Stomach smooth muscle (tissue), 2 donors: ENCODE data around the gene FAF1.
"Not testable (repeated sequence)": the region's sequence is repeated elsewhere in the genome, so short reads cannot be mapped to it uniquely, and the experiment has no call there.

ENCODE experiments used
- H3K27ac ChIP-seq: one replicate; pipeline ENCODE4 v1.7.0; 2013; ENCODE audit warnings: mild to moderate bottlenecking, low read length, inconsistent platforms
- H3K27me3 ChIP-seq, 2 donors: one replicate each; pipeline ENCODE4 v1.7.0; 2013; ENCODE audit warnings: low read length in 2 of 2; ENCODE audit not compliant: insufficient read depth in 2 of 2, control insufficient read depth in 1 of 2
- H3K36me3 ChIP-seq, 2 donors: one replicate each; pipeline ENCODE4 v1.7.0; 2013; ENCODE audit warnings: low read length in 2 of 2; ENCODE audit not compliant: control insufficient read depth in 2 of 2, insufficient read depth in 2 of 2
- H3K4me1 ChIP-seq: one replicate; pipeline ENCODE4 v1.7.0; 2013; ENCODE audit warnings: low read length; ENCODE audit not compliant: control insufficient read depth, insufficient read depth
- H3K4me3 ChIP-seq, 2 donors: one replicate each; pipeline ENCODE4 v1.7.0; 2013; ENCODE audit warnings: low read length in 2 of 2
- H3K9ac ChIP-seq, 2 donors: one replicate each; pipeline ENCODE4 v1.7.0; 2013; ENCODE audit warnings: low read length in 2 of 2, mild to moderate bottlenecking in 1 of 2
- H3K9me3 ChIP-seq, 2 donors: one replicate each; pipeline ENCODE4 v1.7.0; 2013; ENCODE audit warnings: low read length in 2 of 2; ENCODE audit not compliant: control insufficient read depth in 2 of 2
- donor health status: healthy.
- donor health status: Pancreatic carcinoma.

FAF1 gene

GRCh38 chr1:50877641-50878040 lies 82.4 kb downstream of the FAF1 start:
- no peaks in the 10 kb centered on the region for H3K36me3 ChIP-seq
- H3K4me3 ChIP-seq, result no peak overlapping the region
- no peaks in the 10 kb centered on the region for H3K9me3 ChIP-seq
- no peak overlapping the region for H3K9ac ChIP-seq
- no peaks in the 10 kb centered on the region for H3K27me3 ChIP-seq
- no peak overlapping the region for H3K27ac ChIP-seq
- no peaks in the 10 kb centered on the region for H3K4me1 ChIP-seq

- H3K4me3 ChIP-seq, result no peak overlapping the region
- H3K9me3 ChIP-seq, result no peaks in the 10 kb centered on the region
- H3K4me1 ChIP-seq, result no peaks in the 10 kb centered on the region
- no peaks in the 10 kb centered on the region for H3K36me3 ChIP-seq
- no peaks in the 10 kb centered on the region for H3K27me3 ChIP-seq
- H3K27ac ChIP-seq, result no peak overlapping the region
- H3K9ac ChIP-seq, result no peak overlapping the region
Observed at GRCh38 chr1:50873458-50874187, 86.4 kb downstream of the FAF1 start.

GRCh38 chr1:50864845-50865244 lies 95.2 kb downstream of the FAF1 start:
- not testable (repeated sequence) for H3K4me3 ChIP-seq, H3K27me3 ChIP-seq, H3K27ac ChIP-seq, H3K4me1 ChIP-seq, H3K36me3 ChIP-seq, H3K9me3 ChIP-seq, H3K9ac ChIP-seq

GRCh38 chr1:50861772-50862171 lies 98.3 kb downstream of the FAF1 start:
- no peak overlapping the region for H3K27ac ChIP-seq
- H3K4me3 ChIP-seq, result no peak overlapping the region
- no peaks in the 10 kb centered on the region for H3K36me3 ChIP-seq
- H3K9me3 ChIP-seq, result no peaks in the 10 kb centered on the region
- H3K27me3 ChIP-seq, result no peaks in the 10 kb centered on the region
- H3K4me1 ChIP-seq, result no peaks in the 10 kb centered on the region
- no peak overlapping the region for H3K9ac ChIP-seq

- Histone ChIP-seq H3K4me1 (no peaks in the 10 kb centered on the region), H3K4me3 (no peak overlapping the region), H3K36me3 (no peaks in the 10 kb centered on the region), H3K9me3 (no peaks in the 10 kb centered on the region), H3K27ac (no peak overlapping the region), H3K27me3 (no peaks in the 10 kb centered on the region), H3K9ac (no peak overlapping the region)
Observed at GRCh38 chr1:50860702-50861101, 99.4 kb downstream of the FAF1 start.

GRCh38 chr1:50860256-50860655 lies 99.8 kb downstream of the FAF1 start:
- no peaks in the 10 kb centered on the region for H3K36me3 ChIP-seq
- no peaks in the 10 kb centered on the region for H3K4me1 ChIP-seq
- no peak overlapping the region for H3K4me3 ChIP-seq
- no peaks in the 10 kb centered on the region for H3K27me3 ChIP-seq
- no peak overlapping the region for H3K9ac ChIP-seq
- no peak overlapping the region for H3K27ac ChIP-seq
- H3K9me3 ChIP-seq, result no peaks in the 10 kb centered on the region

GRCh38 chr1:50859657-50860056 lies 100.4 kb downstream of the FAF1 start:
- no peaks in the 10 kb centered on the region for H3K27me3 ChIP-seq
- H3K4me1 ChIP-seq, result no peaks in the 10 kb centered on the region
- H3K9me3 ChIP-seq, result no peaks in the 10 kb centered on the region
- H3K9ac ChIP-seq, result no peak overlapping the region
- H3K36me3 ChIP-seq, result no peaks in the 10 kb centered on the region
- H3K27ac ChIP-seq, result no peak overlapping the region
- no peak overlapping the region for H3K4me3 ChIP-seq

GRCh38 chr1:50858761-50859160 lies 101.3 kb downstream of the FAF1 start:
- no peaks in the 10 kb centered on the region for H3K4me1 ChIP-seq
- H3K27me3 ChIP-seq, result no peaks in the 10 kb centered on the region
- no peak overlapping the region for H3K9ac ChIP-seq
- no peaks in the 10 kb centered on the region for H3K9me3 ChIP-seq
- H3K4me3 ChIP-seq, result no peak overlapping the region
- no peaks in the 10 kb centered on the region for H3K36me3 ChIP-seq
- H3K27ac ChIP-seq, result no peak overlapping the region

- Histone ChIP-seq H3K9ac (no peak overlapping the region), H3K36me3 (no peaks in the 10 kb centered on the region), H3K4me3 (no peak overlapping the region), H3K4me1 (no peaks in the 10 kb centered on the region), H3K27ac (no peak overlapping the region), H3K9me3 (no peaks in the 10 kb centered on the region), H3K27me3 (no peaks in the 10 kb centered on the region)
Observed at GRCh38 chr1:50857702-50858101, 102.4 kb downstream of the FAF1 start.

- H3K9ac ChIP-seq, result no peak overlapping the region
- H3K9me3 ChIP-seq, result no peaks in the 10 kb centered on the region
- no peaks in the 10 kb centered on the region for H3K27me3 ChIP-seq
- H3K36me3 ChIP-seq, result no peaks in the 10 kb centered on the region
- no peak overlapping the region for H3K4me3 ChIP-seq
- H3K27ac ChIP-seq, result no peak overlapping the region
- H3K4me1 ChIP-seq, result no peaks in the 10 kb centered on the region
Observed at GRCh38 chr1:50853325-50853724, 106.7 kb downstream of the FAF1 start.

- Histone ChIP-seq H3K9me3 (no peaks in the 10 kb centered on the region), H3K4me1 (no peaks in the 10 kb centered on the region), H3K4me3 (no peak overlapping the region), H3K9ac (no peak overlapping the region), H3K27ac (no peak overlapping the region), H3K36me3 (no peaks in the 10 kb centered on the region), H3K27me3 (no peaks in the 10 kb centered on the region)
Observed at GRCh38 chr1:50852889-50853288, 107.2 kb downstream of the FAF1 start.
